OCI-LY1 (cell line): ENCODE data around the gene PNO1.

Source experiments
- CTCF ChIP-seq: fragments of 200-600 bp; sonication (generic), shearing (Covaris generic); IDR thresholded peaks from 2 replicates; pipeline ENCODE4 v1.5.1; 2017; ENCODE audit warnings: mild to moderate bottlenecking, antibody characterized with exemption, low read length, moderate library complexity, mixed read lengths
- EZH2 ChIP-seq: fragments of 200-600 bp; sonication (generic), shearing (Covaris generic); IDR thresholded peaks from 2 replicates; pipeline ENCODE4 v1.8.0; 2017; ENCODE audit warnings: borderline replicate concordance, mixed run types, mild to moderate bottlenecking, antibody characterized with exemption, low read length, moderate library complexity, mixed read lengths

- TF ChIP-seq CTCF (no peak), EZH2 (no peak)
These were observed 49.1 kb downstream of the PNO1 start for GRCh38 chr2:68206793-68207192.
